Natural killer cell (primary cell): ENCODE results near the gene IQSEC1. TPM values are rescaled to one million over a fixed set of nuclear protein-coding genes. Genes with fewer than 3 reads are reported as not detected.
"Not testable (repeated sequence)": the region's sequence is repeated elsewhere in the genome, so short reads cannot be mapped to it uniquely, and the experiment has no call there.

Experiments used
- ATAC-seq, 3 donors: fragments of 150-1000 bp in 2 of 3; fragments of 200-7000 bp in 1 of 3; cut with Tn5 transposase; 1 replicate in 1 of 3; 2 replicates in 2 of 3; pipeline ENCODE4 v1.10.0; 2021; ENCODE audit warnings: mild to moderate bottlenecking in 2 of 3, moderate library complexity in 2 of 3
- DNase-seq, 2 donors: peaks; one replicate each; pipeline versions ENCODE4 v3.0.0 to v3.0.0-alpha.2; 2013 to 2021; ENCODE audit warnings: mixed read lengths in 1 of 2
- H3K27ac ChIP-seq: one replicate; pipeline ENCODE4 v1.5.1; 2013; ENCODE audit warnings: mild to moderate bottlenecking, low read length
- H3K27me3 ChIP-seq: one replicate; pipeline ENCODE4 v1.6.1; 2013; ENCODE audit warnings: low read length; ENCODE audit not compliant: control insufficient read depth, insufficient read depth
- H3K36me3 ChIP-seq: one replicate; pipeline ENCODE4 v1.6.1; 2013; ENCODE audit warnings: low read length; ENCODE audit not compliant: control insufficient read depth, insufficient read depth
- H3K4me1 ChIP-seq: one replicate; pipeline ENCODE4 v1.6.1; 2013; ENCODE audit warnings: low read length; ENCODE audit not compliant: control insufficient read depth, insufficient read depth
- H3K4me3 ChIP-seq: one replicate; pipeline ENCODE4 v1.5.1; 2013; ENCODE audit warnings: low read length
- H3K9me3 ChIP-seq: one replicate; pipeline ENCODE4 v1.6.1; 2013; ENCODE audit warnings: low read length; ENCODE audit not compliant: control insufficient read depth, insufficient read depth
- H3K27ac Mint-ChIP-seq, 2 donors: one replicate each; pipeline ENCODE4 v1.8.0; 2022; ENCODE audit warnings: mild to moderate bottlenecking in 2 of 2, mixed read lengths in 2 of 2, moderate library complexity in 1 of 2
- H3K27me3 Mint-ChIP-seq, 2 donors: one replicate each; pipeline ENCODE4 v1.8.0; 2022; ENCODE audit warnings: low read depth in 2 of 2, mixed read lengths in 2 of 2
- H3K36me3 Mint-ChIP-seq: one replicate; pipeline ENCODE4 v1.8.0; 2022; ENCODE audit warnings: mixed read lengths
- H3K4me1 Mint-ChIP-seq, 2 donors: one replicate each; pipeline ENCODE4 v1.8.0; 2022; ENCODE audit warnings: mixed read lengths in 2 of 2
- H3K4me3 Mint-ChIP-seq: one replicate; pipeline ENCODE4 v1.8.0; 2022; ENCODE audit warnings: mild to moderate bottlenecking, moderate library complexity, mixed read lengths
- H3K9me3 Mint-ChIP-seq, 2 donors: one replicate each; pipeline ENCODE4 v1.8.0; 2022; ENCODE audit warnings: mixed read lengths in 2 of 2
- CTCF ChIP-seq: fragments of 200-600 bp; IDR thresholded peaks from one replicate; pipeline ENCODE4 v1.8.0; 2022; ENCODE audit warnings: antibody characterized with exemption
- WGBS: methylation state at CpG from one replicate; pipeline ENCODE4 v1.1.7; 2013; ENCODE audit warnings: missing lambda C conversion rate; ENCODE audit not compliant: insufficient coverage; 5-methylcytosine and 5-hydroxymethylcytosine counted together
- intact Hi-C: fragments of 100-400 bp; cut with micrococcal nuclease; formaldehyde crosslinking; loops from one replicate; pipeline ENCODE4 v1.14.2; 2022
- total RNA-seq, 4 donors: library from RNA; stranded (reverse); fragments of 120-200 nt in 1 of 4; gene quantifications; one replicate each; pipeline versions ENCODE4 v1.2.3 to v1.2.4, GENCODE V29; 2013 to 2022

IQSEC1 gene
- total RNA-seq, 3 donors from 2014 or later (not counting 1 experiment from before 2014, with no cell fraction given): 124 to 189 (median 138) TPM

- no peak for DNase-seq
- Histone ChIP-seq H3K4me3 (no peak overlapping the region), H3K9me3 (no peaks in the 10 kb centered on the region), H3K36me3 (no peaks in the 10 kb centered on the region), H3K27ac (no peak overlapping the region), H3K4me1 (no peaks in the 10 kb centered on the region), H3K27me3 (no peaks in the 10 kb centered on the region)
- TF ChIP-seq CTCF: no peak
- H3K9me3 Mint-ChIP-seq: no peaks in the 10 kb centered on the region
- no peak overlapping the region for H3K27ac Mint-ChIP-seq
- no peaks in the 10 kb centered on the region for H3K36me3 Mint-ChIP-seq
- H3K4me3 Mint-ChIP-seq: no peak overlapping the region
- peaks cover 10 to 16% of the 10 kb centered on the region in 2 donors for H3K27me3 Mint-ChIP-seq
- no peak for ATAC-seq
- H3K4me1 Mint-ChIP-seq: no peaks in the 10 kb centered on the region
- intact Hi-C loops: no loop called here
- WGBS: 78% methylated on average over 5 of the region's 5 CpGs
Measured at GRCh38 chr3:12856626-12857025, 216.6 kb downstream of the IQSEC1 start.

- no peaks in the 10 kb centered on the region for H3K9me3 Mint-ChIP-seq
- 92% methylated on average over 4 of the region's 4 CpGs for WGBS
- Histone ChIP-seq H3K27ac (no peak overlapping the region), H3K4me1 (no peaks in the 10 kb centered on the region), H3K9me3 (no peaks in the 10 kb centered on the region), H3K36me3 (no peaks in the 10 kb centered on the region), H3K27me3 (no peaks in the 10 kb centered on the region), H3K4me3 (no peak overlapping the region)
- no peak overlapping the region for H3K4me3 Mint-ChIP-seq
- no peaks in the 10 kb centered on the region for H3K36me3 Mint-ChIP-seq
- no peak for ATAC-seq
- no peak for DNase-seq
- no peak overlapping the region for H3K27ac Mint-ChIP-seq
- no peaks in the 10 kb centered on the region for H3K4me1 Mint-ChIP-seq
- H3K27me3 Mint-ChIP-seq: peaks cover 12 to 16% of the 10 kb centered on the region in 2 donors
- no peak for TF ChIP-seq CTCF
- intact Hi-C loops: no loop called here
Measured at GRCh38 chr3:12854565-12854964, 218.7 kb downstream of the IQSEC1 start.

- H3K4me3 Mint-ChIP-seq, DNase-seq, H3K9me3 Mint-ChIP-seq, H3K4me3 ChIP-seq, H3K27me3 ChIP-seq, H3K4me1 Mint-ChIP-seq, H3K36me3 ChIP-seq, H3K36me3 Mint-ChIP-seq, ATAC-seq, H3K27ac Mint-ChIP-seq, H3K4me1 ChIP-seq, H3K9me3 ChIP-seq, intact Hi-C loops, H3K27ac ChIP-seq: not testable (repeated sequence)
- H3K27me3 Mint-ChIP-seq: peaks cover 12 to 16% of the 10 kb centered on the region in 2 donors
- WGBS: 70% methylated on average over 2 of the region's 2 CpGs
Measured at GRCh38 chr3:12853847-12854246, 219.4 kb downstream of the IQSEC1 start.

GRCh38 chr3:12852201-12852600, 221.0 kb downstream of the IQSEC1 start:
- WGBS: 75% methylated on average over 3 of the region's 3 CpGs
- H3K4me1 ChIP-seq: no peaks in the 10 kb centered on the region
- H3K9me3 ChIP-seq: no peaks in the 10 kb centered on the region
- Mint-ChIP-seq H3K27ac (no peak overlapping the region), H3K27me3 (peaks cover 12 to 16% of the 10 kb centered on the region in 2 donors), H3K9me3 (no peaks in the 10 kb centered on the region), H3K36me3 (no peaks in the 10 kb centered on the region), H3K4me1 (no peaks in the 10 kb centered on the region), H3K4me3 (no peak overlapping the region)
- no peak overlapping the region for H3K27ac ChIP-seq
- no peak overlapping the region for H3K4me3 ChIP-seq
- no peaks in the 10 kb centered on the region for H3K36me3 ChIP-seq
- ATAC-seq (no peak), DNase-seq (no peak)
- TF ChIP-seq CTCF: no peak
- no peaks in the 10 kb centered on the region for H3K27me3 ChIP-seq
- intact Hi-C loops: no loop called here

Other genes starting within 250 kb of the IQSEC1 start
- gene RPL32, start 231.9 kb downstream of the IQSEC1 start, total RNA-seq: 1,000 to 10,000 TPM; 1,034 to 1,328 (median 1,277) TPM